T-helper 1 cell treated with Interleukin-12 subunit alpha and Interleukin-12 subunit beta and Interleukin-4 antibody, amounts not matched to agents 30 ng/mL and 1 ng/mL, for 36 hours (primary cell): ENCODE results near the gene TOB2. TPM values are rescaled to one million over a fixed set of nuclear protein-coding genes. Genes with fewer than 3 reads are reported as not detected.

Source experiments
- intact Hi-C: fragments of 100-400 bp; cut with micrococcal nuclease; formaldehyde crosslinking; loops from one replicate; pipeline ENCODE4 v1.15.1; 2024
- total RNA-seq: library from RNA; stranded (reverse); gene quantifications from 2 replicates; pipeline ENCODE4 v1.2.3, GENCODE V29; 2022

The TOB2 gene
- total RNA-seq, 1 donor from 2014 or later = 41.2 TPM

DNA sequence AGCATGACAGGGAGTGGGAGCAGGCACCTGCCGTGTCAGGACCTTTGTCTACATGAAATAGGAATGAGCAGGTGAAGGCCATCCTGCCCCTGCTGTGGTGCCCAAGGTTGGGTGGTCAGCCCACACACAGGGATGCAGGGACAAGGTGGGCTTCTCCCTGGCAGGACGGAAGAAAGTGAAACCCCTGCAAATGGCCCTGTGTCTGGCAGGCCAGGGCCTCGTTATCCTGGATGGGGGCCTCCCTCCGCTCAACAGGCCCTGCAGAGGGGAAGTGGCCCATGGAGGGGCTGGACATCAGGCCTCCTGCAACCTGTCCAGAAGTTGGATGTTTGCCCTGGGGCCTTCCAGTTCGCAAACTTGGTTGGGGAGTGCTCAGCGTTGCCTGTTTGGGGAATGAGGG, 14.9 kb downstream of the TOB2 start:
- intact Hi-C loops = no loop called here

DNA sequence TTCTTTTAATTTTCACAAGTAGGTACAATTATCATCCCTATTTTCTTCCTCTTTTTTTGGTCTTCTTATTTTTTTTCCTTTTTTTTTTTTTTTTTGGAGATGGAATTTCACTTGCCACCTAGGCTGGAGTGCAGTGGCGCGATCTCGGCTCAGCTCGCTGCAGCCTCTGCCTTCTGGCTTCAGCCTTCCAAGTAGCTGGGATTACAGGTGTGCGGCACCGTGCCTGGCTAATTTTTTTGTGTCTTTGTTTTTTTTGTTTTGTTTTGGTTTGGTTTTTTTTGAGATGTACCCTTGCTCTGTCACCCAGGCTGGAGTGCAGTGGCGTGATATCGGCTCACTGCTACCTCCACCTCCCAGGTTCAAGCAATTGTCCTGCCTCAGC, 16.7 kb downstream of the TOB2 start:
- intact Hi-C loops = no loop called here

DNA sequence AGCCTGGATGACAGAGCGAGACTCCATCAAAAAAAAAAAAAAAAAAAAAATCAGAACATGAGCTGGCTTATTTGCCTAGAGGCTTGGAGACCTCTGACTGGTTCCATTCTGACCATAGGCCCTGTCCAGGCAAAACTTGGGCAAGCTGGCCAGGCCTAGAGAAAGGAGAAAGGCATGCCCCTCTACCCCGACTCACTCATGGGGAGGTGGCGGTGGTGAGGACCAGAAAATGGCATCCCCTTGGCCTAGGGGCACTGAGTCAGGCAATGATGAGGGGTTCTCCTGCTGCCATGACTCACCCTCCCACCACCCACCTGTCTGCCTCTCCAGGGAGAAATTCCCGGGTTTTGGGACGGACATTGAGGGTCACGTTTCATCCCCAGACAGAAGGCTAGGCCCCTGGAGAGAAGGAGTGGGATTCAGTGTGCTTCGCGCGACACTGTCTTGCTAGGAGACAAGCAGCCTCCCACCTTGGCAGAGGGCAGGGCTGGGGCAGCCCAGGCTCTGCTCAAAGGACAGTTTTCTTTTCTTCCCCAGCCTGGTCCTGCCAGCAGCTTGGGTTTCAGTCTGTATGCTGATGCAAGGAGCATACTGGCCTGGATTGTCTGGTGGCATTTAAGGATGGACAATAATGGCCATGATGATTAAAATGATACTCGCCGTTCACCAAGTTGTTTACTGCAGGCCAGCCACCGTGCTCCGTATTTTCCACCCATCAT, 17.2 kb downstream of the TOB2 start:
- intact Hi-C loops = no loop called here

DNA sequence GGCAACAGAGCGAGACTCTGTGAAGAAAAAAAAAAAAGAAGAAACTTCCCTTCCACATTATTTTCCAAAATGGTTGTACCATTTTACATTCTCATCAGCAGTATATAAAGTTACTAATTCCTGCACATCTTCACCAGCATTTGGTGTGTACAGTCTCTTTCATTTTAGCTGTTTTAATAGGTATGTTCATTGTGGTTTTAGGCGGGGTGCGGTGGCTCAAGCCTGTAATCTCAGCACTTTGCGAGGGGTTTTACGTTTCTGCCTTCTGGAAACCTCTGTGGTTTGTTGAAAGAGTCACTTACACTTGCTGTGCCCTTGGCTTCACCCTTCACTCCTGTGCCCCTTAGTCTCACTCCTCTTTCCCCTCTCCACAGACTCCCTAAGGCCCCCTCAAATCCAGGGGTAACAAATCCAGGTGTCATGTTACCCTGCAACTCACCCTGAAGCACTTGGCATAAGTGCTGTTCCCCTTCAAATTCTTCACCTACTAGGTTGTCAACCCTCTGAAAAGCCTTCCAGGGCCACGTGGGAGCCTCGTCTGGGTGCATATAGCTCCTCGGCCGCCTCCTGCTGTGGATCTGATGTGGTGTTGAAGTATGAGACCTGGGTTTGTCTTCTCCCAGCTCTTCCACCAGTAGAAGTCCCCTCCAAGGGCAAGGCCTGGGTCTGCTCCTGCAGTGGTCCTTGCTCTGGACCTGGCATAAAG, 20.8 kb downstream of the TOB2 start:
- intact Hi-C loops = loop anchor here (1.0 kb wide), 1 partner anchor 18 kb away; no protein-coding TSS in a partner anchor

DNA sequence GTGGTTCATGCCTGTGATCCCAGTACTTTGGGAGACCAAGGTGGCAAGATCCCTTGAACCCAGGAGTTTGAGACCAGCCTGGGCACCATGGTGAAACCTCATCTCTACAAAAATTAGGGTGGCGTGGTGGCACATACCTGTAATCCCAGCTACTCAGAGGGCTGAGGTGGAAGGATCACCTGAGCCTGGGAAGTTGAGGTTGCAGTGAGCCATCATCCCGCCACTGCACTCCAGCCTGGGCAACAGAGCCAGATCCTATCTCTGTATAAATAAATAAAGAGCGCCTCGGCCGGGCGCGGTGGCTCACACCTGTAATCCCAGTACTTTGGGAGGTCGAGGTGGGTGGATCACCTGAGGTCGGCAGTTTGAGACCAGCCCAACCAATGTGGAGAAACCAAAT, 27.9 kb downstream of the TOB2 start:
- intact Hi-C loops = no loop called here

DNA sequence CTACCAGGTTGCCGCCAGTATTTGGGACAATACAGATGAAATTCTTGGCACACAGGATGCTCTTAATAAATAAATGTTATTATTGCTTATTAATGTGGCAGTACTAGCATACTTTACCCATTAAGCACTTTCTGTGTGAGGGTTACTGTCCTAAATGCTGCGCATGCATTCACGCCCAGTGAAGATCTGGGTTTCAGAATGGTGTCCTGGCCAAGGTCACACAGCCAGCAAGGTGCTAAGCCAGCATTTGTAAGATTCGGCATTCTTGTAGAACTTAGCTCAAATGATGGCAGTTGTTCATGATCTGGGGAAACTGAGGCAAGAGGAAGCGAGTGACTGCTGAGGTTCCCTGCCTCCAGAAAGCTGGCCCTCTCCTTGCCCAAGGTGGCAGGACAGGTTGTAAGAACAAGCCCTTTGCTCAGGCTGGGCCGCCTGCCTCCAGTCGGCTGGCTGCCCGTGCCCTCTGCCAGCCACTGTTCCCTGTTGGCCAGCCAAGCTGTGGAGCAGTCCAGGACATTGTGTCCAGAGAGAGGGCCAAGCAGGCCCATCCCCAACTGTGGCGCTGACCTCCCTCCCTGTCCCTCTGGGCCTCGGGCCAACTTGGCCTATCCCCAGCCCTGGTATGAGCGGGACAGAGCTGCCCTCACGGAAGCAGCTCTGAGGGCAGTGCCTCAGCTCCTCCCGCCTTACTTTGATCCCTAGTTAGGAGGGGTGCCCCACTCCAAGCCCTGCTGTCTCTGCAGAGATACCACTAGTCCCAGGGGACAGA, 28.8 kb downstream of the TOB2 start:
- intact Hi-C loops = no loop called here

DNA sequence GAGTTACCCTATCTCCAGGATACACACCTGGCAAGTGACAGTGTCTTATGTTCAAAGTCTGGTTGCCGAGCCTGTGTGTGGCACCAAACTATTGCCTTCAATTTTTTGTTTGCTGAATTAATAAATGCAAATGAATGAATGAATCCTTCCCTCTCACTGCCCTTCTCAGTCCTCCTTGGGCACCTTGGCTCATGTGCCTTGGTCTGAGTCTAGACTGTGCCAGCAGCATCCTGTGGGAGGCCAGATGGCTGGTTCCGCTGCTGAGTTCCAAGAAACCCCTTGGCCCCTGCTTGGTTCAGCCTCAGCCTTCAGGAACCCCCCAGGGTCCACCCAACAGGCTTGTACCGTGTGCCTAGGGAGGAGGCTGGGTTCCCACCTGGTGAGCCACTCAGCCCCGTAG, 31.0 kb downstream of the TOB2 start:
- intact Hi-C loops = no loop called here

DNA sequence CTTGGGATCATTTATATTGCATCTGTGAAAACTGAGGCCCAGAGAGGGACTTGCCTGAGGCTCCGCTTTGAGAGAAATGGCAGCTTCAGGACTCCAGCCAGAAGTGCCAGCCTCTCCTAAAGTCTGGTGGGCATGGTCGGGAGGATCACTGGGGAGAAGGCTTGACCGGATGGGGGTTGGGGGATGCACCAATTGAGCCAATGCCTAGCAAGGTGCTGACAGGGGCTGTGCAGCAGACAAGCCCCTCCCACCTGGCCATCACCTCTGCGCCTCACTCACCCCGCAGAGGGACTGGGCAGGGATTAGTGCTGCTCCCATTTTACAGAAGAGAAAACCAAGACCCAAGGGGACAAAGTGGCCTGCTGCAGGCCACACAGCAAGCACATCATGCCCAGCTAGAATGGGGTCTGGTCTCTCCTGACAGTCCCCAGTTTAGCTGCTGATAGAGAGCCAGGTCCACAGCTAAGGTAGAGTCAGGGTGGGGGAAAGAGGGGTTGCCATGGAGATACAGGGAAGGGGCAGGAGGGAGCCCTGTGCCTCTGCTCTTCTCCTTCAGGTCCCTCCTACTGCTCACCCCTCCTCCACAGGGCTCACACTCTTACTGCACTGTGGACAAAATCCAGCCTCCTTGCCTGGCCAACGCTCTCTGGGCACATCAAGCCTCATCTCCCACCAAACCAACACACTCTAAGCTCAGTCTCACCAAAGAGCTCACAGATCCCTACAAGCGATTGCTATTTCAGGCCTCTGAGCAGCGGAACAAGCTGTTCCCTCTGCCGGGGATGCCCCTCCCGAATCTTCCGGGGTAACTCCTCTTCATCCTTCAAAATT, 35.4 kb downstream of the TOB2 start:
- intact Hi-C loops = no loop called here

DNA sequence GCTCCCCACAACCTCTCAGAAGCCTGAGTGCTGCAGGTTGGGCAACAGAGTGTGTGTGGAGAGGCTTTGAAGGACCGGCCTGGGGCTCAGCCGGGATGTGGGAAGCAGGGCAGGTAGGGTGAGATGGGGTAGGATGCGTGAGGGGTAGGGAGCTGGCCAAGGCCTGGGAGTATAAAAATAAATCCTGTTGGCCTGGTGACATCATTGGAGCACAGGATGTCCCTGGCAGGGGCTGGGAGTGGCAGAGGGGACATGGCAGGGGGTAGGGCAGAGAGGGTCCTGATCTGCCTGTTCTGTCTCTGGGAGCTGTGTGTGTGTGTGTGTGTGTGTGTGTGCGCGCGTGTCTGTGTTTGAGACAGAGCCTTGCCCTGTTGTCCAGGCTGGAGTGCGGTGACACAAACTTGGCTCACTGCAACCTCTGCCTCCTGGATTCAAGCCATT, 36.3 kb downstream of the TOB2 start:
- intact Hi-C loops = no loop called here

DNA sequence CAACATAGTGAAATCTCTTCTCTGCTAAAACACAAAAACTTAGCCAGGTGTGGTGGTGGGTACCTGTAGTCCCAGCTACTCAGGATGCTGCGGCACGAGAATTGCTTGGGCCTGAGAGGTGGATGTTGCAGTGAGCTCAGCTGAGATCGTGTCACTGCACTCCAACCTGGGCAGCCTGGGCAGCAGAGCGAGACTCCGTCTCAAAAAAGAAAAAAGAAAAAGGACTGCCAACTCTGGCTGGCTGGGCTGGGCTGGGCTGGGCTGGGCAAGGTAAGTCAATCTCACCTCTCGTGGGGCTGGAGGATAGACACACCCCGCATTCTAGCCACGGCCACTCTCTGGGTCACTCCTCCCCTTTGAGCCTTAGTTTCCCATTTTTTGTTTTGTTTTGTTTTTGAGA, 37.9 kb downstream of the TOB2 start:
- intact Hi-C loops = no loop called here

DNA sequence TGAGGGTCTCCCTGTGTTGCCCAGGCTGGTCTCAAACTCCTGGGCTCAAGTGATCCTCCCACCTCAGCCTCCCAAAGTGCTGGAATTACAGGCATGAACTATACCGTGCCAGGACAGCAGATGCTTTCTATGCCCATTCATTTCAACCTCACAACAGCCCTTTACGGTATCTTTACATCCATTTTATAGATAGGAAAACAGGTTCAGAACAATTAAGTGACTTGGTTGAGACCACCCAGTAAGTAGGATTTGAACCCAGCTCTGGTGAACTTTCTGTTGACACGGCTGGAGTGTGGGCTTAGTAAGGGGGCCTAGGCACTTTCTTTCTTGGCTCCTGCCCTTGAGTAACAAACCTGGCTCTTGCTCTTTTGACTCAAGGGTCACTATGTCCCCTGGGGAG, 39.2 kb downstream of the TOB2 start:
- intact Hi-C loops = no loop called here

DNA sequence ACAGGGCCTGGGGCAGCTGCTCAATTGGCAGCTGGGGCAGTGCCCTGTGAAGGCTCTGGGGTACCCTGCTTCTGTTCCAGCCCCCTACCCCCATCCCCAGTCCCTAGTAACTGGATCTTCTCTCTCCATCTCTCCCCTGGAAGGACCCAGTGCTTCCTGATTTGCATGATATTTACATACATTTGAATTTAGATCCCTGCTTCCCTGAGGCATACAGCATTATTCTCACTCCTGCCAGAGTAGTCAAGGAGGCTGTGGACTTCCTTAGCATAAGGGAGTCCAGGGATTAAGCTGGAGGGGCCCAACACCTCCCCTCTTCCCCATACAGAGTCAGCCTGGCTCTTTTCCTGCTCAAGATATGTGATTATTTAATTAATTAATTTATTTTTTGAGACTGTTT, 40.2 kb downstream of the TOB2 start:
- intact Hi-C loops = no loop called here

DNA sequence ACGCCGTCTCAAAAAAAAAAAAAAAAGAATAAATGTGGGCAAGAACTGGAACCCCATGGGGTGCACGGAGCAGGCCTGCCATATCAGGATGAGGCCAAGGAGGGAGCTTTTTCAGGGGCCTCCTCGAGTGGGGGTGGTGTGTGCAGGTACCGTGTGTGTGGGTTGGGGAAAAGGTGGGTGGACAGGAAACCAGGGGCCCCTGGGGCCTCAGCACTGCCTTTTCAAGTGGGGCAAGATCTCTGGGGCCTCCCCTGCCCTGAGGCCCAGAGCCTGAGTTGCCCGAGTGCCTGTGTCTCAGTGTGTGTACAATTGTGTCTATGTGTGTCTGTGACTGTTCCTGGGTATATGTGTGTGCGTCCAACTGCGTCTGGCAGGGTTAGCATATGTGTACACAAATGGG, 41.0 kb downstream of the TOB2 start:
- intact Hi-C loops = no loop called here

DNA sequence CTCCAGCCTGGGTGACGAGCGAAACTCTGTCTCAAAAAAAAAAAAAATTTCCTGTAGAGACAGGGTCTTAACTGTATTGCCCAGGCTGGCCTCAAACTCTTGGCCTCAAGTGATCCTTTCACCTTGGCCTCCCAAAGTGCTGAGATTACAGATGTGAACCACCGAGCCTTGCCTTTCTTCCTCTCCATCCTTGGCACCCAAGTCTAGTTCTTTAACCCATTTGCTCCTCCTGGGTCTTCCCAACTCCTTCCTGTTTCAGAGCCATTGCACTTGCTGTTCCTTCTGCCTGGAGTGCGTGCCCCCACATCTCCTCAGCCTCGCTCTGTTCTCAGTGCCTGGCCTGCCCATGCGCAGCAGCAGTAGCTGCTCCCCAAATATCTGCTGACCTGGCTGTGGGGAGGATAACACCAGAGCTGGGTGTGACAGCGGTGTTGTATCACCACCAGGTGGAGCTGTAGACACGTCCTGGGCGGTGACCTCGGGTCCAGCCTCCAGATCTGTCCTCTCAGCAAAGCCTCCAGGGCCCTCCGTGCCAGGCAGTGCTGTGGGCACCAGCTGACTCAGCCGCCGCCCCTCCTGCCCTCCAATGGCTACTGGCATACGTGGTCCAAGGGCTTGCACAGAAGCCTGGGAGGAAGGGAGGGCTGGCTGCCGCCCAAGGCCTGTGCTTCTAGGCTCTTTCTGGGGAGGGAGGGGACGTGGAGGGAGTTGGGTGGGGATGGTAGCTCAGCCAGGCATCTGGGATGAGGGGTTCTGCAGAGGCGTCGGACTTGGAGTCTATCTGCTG, 42.9 kb downstream of the TOB2 start:
- intact Hi-C loops = loop anchor here (1.0 kb wide), 9 partner anchors 22 to 194 kb away; partner anchors contain the start of genes ACO2, POLR3H and TEF

DNA sequence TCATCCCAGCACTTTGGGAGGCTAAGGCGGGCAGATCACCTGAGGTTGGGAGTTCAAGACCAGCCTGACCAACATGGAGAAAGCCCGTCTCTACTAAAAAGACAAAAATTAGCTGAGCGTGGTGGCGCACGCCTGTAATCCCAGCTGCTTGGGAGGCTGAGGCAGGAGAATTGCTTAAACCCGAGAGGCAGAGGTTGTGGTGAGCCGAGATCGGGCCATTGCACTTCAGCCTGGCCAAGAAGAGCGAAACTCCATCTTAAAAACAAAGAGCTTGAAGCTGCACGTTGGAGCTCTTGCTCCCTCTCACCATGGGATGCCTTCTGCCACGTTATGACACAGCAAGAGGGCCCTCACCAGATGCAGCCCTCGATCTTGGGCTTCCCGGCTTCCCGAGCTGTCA, 43.8 kb downstream of the TOB2 start:
- intact Hi-C loops = loop anchor here (1.0 kb wide), 7 partner anchors 22 to 130 kb away; partner anchors contain the start of genes ACO2 and TEF

DNA sequence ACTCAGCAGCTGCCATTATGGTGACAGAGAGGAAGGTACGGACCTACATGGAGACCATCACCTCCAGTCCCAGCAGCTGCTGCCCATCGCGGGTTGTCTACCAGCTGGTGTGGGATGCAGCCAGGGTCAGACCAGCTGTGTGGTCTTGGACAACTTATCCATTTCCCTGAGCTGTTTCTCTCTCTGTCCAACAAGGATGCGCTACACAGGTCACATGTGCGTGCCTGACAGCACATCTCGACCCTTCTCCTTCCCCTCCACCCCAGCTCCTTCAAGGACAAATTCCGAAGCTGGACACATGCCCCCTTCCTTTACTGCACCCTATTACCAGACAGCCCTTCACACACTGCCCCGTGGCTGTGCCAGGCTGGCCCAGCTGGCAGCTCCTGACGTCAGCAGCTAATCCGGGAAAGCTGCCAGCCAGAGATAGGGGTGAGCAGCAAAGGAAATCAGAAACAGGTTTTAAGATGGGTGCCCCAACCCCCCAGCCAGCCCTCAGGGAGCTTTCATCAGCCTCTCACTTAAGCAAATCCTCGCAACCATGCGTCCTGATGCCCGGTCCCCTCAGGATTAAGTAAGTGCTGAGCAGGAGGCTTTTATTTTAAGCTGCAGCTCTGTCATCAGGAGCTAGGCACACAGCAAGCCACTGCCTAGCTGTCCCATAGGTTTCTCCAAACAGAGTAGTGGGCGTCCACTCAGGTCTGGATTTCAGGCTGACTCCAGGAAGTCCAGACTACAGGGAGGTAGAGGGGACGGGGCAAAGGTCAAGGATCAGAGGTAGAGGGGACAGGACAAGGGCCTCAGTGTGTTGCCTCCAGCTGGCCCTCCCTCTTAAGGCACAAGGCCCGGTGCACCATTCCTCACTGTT, 44.6 kb downstream of the TOB2 start:
- intact Hi-C loops = no loop called here

DNA sequence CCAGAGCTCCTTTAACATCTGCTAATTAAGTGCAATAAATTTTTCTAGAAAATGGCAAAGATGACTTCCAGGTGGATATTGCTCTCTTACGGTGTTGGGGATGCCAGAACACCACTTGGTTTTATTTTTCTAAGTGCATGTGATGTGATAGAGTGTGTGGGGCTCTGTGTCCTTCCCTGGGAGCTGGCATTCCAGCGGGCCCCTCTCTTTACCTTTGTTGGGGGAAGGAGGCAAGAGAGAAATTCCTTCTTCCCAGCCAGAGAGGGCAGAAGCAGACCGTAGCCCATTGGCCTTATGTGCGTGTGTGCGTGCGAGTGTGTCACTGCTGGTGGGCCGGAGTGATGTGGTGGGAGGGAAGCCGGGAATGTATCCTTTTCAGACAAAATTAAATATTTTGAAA, 47.7 kb downstream of the TOB2 start:
- intact Hi-C loops = no loop called here

DNA sequence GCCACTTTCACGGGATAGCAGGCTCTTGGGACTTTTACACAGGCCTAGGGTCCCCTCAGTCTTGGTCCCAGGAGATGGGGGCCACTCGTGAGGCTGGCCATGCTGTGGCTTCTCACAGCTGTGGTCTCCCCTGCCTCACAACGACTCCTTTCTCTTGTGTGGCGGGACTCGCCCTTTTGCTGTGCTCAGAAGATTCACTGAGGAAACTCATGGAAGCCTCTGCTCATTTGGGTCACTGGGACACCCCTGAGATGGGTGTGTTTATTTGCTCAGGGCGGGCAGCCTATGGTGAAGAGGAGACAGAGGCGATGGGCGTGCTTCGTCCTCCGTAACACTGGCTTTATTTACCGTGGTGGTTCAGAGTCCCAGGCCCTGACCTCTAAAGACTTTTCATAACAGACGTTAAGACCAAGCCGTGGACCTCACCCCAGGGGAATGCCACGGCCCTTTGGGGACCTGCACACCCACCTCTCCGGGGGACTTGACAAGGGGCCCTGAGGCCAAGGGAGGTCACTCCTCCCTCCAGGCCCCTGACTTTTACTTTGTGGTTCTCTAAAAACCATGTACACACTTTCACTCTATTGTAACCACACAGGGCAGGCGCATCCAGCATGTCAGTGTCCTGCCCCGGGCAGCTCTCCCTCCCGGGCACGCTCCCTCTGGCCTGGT, 49.3 kb downstream of the TOB2 start:
- intact Hi-C loops = no loop called here
